MCF 10A (cell line): ENCODE results near the gene NUCB1. TPM values are rescaled to one million over a fixed set of nuclear protein-coding genes. Genes with fewer than 3 reads are reported as not detected.
"Not testable (repeated sequence)": the region's sequence is repeated elsewhere in the genome, so short reads cannot be mapped to it uniquely, and the experiment has no call there.

ENCODE experiments used
- BruUV-seq: library from RNA; stranded (reverse); fragments of 400-500 nt; replicated peaks from 2 replicates; lab custom pipeline; 2021; lab: Mats Ljungman, UMichigan
- CTCF ChIA-PET: fragments of 300-600 bp; sonication (Branson Sonifier 250); formaldehyde crosslinking; extraction: SDS; loops from one replicate; lab custom pipeline; 2021; ENCODE audit warnings: antibody characterized with exemption, inconsistent platforms; lab: Yijun Ruan, JAX
- POLR2A ChIA-PET: fragments of 300-600, 350-650 bp; sonication (Branson Sonifier 250); formaldehyde crosslinking; extraction: SDS; loops from one replicate; lab custom pipeline; 2020; ENCODE audit warnings: antibody characterized with exemption, inconsistent platforms; lab: Yijun Ruan, JAX
- DNase-seq: peaks from one replicate; pipeline ENCODE4 v3.0.0-alpha.2; 2018; ENCODE audit not compliant: unreplicated experiment
- H3K27ac Mint-ChIP-seq: one replicate; pipeline ENCODE4 v1.8.0; 2022; ENCODE audit warnings: mild to moderate bottlenecking, low read depth, mixed read lengths; ENCODE audit not compliant: unreplicated experiment
- H3K27me3 Mint-ChIP-seq: one replicate; pipeline ENCODE4 v1.8.0; 2022; ENCODE audit warnings: mixed read lengths; ENCODE audit not compliant: insufficient read depth, unreplicated experiment
- H3K36me3 Mint-ChIP-seq: one replicate; pipeline ENCODE4 v1.8.0; 2022; ENCODE audit warnings: mild to moderate bottlenecking, moderate library complexity, mixed read lengths; ENCODE audit not compliant: insufficient read depth, unreplicated experiment
- H3K4me1 Mint-ChIP-seq: one replicate; pipeline ENCODE4 v1.8.0; 2022; ENCODE audit warnings: mixed read lengths; ENCODE audit not compliant: insufficient read depth, unreplicated experiment
- H3K4me3 Mint-ChIP-seq: one replicate; pipeline ENCODE4 v1.8.0; 2022; ENCODE audit warnings: mild to moderate bottlenecking, moderate library complexity, mixed read lengths; ENCODE audit not compliant: unreplicated experiment
- H3K9me3 Mint-ChIP-seq: one replicate; pipeline ENCODE4 v1.8.0; 2022; ENCODE audit warnings: mixed read lengths; ENCODE audit not compliant: unreplicated experiment
- intact Hi-C: fragments of 100-400 bp; cut with micrococcal nuclease; formaldehyde crosslinking; loops from 2 replicates; pipeline ENCODE4 v1.14.1; 2022
- total RNA-seq: library from RNA; stranded (reverse); gene quantifications from 2 replicates; pipeline ENCODE4 v1.2.3, GENCODE V29; 2022
- TF ChIP-seq, protein P1 (sequence below): fragments of 200-600 bp; IDR thresholded peaks from one replicate; pipeline ENCODE4 v1.8.0; 2022; ENCODE audit warnings: antibody characterized with exemption, mild to moderate bottlenecking; ENCODE audit not compliant: unreplicated experiment

The NUCB1 gene
- total RNA-seq, 1 experiment from 2014 or later, result 61.4 TPM

DNA sequence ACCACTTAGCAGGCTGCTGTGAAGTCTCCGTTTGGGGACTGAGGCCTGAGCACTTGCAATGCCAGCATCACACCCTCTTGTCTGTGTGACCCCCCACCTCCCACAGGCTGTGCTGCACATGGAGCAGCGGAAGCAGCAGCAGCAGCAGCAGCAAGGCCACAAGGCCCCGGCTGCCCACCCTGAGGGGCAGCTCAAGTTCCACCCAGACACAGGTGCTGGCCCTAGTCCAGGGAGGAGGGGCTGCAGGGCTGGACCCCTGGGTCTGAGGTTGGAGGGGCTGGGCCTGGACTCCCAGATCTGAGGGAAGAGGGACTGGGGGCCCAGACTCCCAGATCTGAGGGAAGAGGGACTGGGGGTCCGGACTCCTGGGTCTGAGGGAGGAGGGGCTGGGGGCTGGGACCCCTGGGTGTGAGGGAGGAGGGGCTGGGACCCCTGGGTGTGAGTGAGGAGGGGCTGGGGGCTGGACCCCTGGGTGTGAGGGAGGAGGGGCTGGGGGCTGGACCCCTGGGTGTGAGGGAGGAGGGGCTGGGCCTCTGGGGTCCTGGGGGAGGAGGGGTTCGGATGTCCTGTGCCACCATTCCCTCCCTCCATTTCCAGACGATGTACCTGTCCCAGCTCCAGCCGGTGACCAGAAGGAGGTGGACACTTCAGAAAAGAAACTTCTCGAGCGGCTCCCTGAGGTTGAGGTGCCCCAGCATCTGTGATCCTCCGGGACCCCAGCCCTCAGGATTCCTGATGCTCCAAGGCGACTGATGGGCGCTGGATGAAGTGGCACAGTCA is 21.8 kb downstream of the NUCB1 start:
- no peaks in the 10 kb centered on the region for H3K27me3 Mint-ChIP-seq
- intact Hi-C loops, result no loop called here
- TF ChIP-seq, protein P1, sequence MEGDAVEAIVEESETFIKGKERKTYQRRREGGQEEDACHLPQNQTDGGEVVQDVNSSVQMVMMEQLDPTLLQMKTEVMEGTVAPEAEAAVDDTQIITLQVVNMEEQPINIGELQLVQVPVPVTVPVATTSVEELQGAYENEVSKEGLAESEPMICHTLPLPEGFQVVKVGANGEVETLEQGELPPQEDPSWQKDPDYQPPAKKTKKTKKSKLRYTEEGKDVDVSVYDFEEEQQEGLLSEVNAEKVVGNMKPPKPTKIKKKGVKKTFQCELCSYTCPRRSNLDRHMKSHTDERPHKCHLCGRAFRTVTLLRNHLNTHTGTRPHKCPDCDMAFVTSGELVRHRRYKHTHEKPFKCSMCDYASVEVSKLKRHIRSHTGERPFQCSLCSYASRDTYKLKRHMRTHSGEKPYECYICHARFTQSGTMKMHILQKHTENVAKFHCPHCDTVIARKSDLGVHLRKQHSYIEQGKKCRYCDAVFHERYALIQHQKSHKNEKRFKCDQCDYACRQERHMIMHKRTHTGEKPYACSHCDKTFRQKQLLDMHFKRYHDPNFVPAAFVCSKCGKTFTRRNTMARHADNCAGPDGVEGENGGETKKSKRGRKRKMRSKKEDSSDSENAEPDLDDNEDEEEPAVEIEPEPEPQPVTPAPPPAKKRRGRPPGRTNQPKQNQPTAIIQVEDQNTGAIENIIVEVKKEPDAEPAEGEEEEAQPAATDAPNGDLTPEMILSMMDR, result no peak
- H3K4me3 Mint-ChIP-seq, result no peak overlapping the region
- H3K27ac Mint-ChIP-seq, result no peak overlapping the region
- BruUV-seq, result no TSS peak
- peaks cover 10% of the 10 kb centered on the region for H3K36me3 Mint-ChIP-seq
- no peak for DNase-seq
- no peaks in the 10 kb centered on the region for H3K9me3 Mint-ChIP-seq
- H3K4me1 Mint-ChIP-seq, result no peaks in the 10 kb centered on the region
- CTCF ChIA-PET, result no interaction called here
- POLR2A ChIA-PET, result no interaction called here

DNA sequence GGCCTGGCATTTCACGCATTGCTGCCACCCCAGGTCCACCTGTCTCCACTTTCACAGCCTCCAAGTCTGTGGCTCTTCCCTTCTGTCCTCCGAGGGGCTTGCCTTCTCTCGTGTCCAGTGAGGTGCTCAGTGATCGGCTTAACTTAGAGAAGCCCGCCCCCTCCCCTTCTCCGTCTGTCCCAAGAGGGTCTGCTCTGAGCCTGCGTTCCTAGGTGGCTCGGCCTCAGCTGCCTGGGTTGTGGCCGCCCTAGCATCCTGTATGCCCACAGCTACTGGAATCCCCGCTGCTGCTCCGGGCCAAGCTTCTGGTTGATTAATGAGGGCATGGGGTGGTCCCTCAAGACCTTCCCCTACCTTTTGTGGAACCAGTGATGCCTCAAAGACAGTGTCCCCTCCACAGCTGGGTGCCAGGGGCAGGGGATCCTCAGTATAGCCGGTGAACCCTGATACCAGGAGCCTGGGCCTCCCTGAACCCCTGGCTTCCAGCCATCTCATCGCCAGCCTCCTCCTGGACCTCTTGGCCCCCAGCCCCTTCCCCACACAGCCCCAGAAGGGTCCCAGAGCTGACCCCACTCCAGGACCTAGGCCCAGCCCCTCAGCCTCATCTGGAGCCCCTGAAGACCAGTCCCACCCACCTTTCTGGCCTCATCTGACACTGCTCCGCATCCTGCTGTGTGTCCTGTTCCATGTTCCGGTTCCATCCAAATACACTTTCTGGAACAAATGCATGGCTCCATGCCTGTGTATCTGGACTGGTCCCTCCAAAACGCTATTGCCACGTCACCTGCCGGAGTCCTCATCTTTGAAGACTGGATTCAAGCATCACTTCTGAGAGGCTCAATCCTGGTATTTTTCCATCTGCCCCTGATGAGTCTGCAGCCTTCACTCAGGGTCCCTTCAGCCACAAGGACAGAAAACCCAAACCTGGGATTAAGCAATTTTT is 22.7 kb downstream of the NUCB1 start:
- Mint-ChIP-seq H3K4me3 (no peak overlapping the region), H3K4me1 (no peaks in the 10 kb centered on the region), H3K9me3 (no peaks in the 10 kb centered on the region), H3K27me3 (no peaks in the 10 kb centered on the region), H3K36me3 (peaks cover 7% of the 10 kb centered on the region), H3K27ac (no peak overlapping the region)
- BruUV-seq, result TSS peak; percentile 75
- TF ChIP-seq, protein P1, result no peak
- no peak for DNase-seq
- POLR2A ChIA-PET, result no interaction called here
- intact Hi-C loops, result no loop called here
- CTCF ChIA-PET, result no interaction called here

DNA sequence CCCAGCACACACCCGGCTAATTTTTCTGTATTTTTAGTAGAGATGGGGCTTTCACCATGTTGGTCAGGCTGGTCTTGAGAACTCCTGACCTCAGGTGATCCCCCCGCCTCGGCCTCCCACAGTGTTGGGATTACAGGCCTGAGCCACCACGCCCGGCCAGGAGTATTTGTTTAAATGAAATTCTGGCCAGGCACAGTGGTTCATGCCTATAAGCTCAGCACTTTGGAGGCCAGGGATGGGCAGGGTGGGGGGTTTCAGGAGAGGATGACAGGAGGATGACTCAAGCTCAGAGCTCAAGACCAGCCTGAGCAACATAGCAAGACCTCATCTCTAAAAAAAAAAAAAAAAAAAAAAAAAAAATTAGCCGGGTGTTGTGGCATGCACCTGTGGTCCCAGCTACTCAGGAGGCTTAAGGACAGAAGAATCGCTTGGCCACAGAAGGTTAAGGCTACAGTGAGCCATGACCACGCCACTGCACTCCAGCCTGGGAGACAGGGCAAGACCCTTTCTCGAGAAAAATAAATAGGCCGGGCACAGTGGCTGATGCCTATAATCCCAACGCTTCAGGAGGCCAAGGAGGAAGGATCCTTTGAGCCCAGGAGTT is 25.2 kb downstream of the NUCB1 start:
- peak; percentile 28 for DNase-seq
- Mint-ChIP-seq H3K4me3 (no peak overlapping the region), H3K27ac (no peak overlapping the region), H3K36me3 (peaks cover 6% of the 10 kb centered on the region), H3K27me3 (no peaks in the 10 kb centered on the region), H3K4me1 (no peaks in the 10 kb centered on the region), H3K9me3 (no peaks in the 10 kb centered on the region)
- ChIA-PET POLR2A (interaction anchor here (0.8 to 2.9 kb wide), 4 partner anchors 11 to 53 kb away, joined by 3 to 14 read pairs (median 5); partner anchors contain the start of genes NUCB1 and PPP1R15A), CTCF (interaction anchor here (1.4 kb wide), 1 partner anchor 9 kb away, joined by 4 read pairs; no protein-coding TSS in a partner anchor)
- TF ChIP-seq, protein P1, result no peak
- intact Hi-C loops, result no loop called here
- no TSS peak for BruUV-seq

DNA sequence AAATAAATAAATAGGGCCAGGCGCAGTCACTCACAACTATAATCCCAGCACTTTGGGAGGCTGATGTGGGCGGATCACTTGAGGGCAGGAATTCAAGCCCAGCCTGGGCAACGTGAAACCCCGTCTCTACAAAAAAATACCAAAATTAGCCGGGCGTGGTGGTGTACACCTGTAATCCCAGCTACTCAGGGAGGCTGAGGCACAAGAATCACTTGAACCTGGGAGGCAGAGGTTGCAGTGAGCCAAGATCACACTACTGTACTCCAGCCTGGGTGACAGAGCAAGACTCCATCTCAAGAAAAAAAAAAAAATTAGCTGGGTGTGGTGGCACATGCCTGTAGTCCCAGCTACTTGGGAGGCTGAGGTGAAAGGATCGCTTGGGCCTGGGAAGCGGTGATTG is 25.8 kb downstream of the NUCB1 start:
- peak overlapping the region; percentile 65 for H3K27ac Mint-ChIP-seq
- BruUV-seq, H3K4me3 Mint-ChIP-seq, H3K36me3 Mint-ChIP-seq, DNase-seq, H3K27me3 Mint-ChIP-seq, H3K9me3 Mint-ChIP-seq, intact Hi-C loops, H3K4me1 Mint-ChIP-seq: not testable (repeated sequence)
- ChIA-PET CTCF (interaction anchor here (1.4 kb wide), 1 partner anchor 9 kb away, joined by 4 read pairs; no protein-coding TSS in a partner anchor), POLR2A (interaction anchor here (0.8 to 2.9 kb wide), 2 partner anchors 10 to 54 kb away, joined by 3 to 14 read pairs; partner anchors contain the start of gene PPP1R15A)
